GM12892 (cell line): Measurements from ENCODE around the gene MBNL1.

ENCODE experiments used
- POLR2A ChIP-seq: IDR thresholded peaks from 2 replicates; pipeline ENCODE4 v1.6.1; 2011; ENCODE audit warnings: low read depth, low read length, control low read depth
- POLR2AphosphoS5 ChIP-seq: IDR thresholded peaks from 2 replicates; pipeline ENCODE4 v1.6.1; 2011; ENCODE audit warnings: low read depth, low read length, control low read depth
- TAF1 ChIP-seq: IDR thresholded peaks from 2 replicates; pipeline ENCODE4 v1.6.1; 2011; ENCODE audit warnings: low read depth, mild to moderate bottlenecking, control low read depth, low read length, borderline replicate concordance

DNA sequence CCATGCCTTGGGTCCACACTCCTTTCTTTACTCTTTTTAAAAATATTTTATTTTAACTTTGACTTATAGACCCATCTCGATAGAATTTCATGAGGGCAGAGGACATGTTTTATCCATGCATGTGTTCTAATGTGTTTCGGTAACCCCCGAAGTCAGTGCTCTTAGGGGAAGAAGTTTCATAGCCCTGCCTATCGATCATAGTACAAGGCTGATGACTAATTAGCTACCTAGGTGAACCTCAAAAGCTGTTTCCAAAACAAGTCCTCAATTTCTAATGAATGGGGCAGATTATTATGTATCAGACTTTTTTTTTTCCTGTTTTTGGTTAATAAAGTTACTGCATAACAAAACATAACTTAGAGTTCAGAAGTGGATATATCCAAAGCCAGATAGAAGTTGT is 82.0 kb downstream of the MBNL1 start:
- TF ChIP-seq POLR2AphosphoS5 (no peak), POLR2A (no peak), TAF1 (no peak)
